ENCODE data around the gene PDXK. TPM values are rescaled to one million over a fixed set of nuclear protein-coding genes. Genes with fewer than 3 reads are reported as not detected.

PDXK gene
- polyA plus RNA-seq, 6 donors from 2014 or later, result 28.5 to 46.1 (median 39.2) TPM

DNA sequence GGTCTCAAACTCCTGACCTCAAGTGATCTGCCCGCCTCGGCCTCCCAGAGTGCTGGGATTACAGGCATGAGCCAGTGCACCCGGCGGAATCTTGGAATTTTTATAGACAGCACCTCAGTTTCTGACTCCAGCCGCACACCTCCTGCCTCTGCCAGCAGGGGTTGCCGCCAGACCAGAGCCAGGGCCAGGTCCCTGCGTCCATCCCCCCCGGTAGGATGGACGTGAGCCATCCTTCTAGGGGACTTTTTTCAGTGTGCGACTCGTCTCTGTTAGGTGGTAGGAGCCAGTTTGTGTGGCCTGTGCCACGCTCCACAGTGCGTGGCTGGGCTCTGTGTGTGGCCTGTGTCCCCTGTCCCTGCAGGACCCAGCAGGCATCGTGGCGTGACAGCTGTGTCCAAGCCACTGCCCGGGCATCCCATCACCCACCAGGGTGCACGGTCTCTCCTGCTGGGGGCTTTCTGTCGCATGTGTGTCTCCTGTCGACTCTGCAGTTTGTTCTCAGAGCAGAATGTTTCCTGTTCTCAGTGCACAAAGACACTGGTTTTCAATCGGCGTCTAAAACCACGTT lies 41.5 kb downstream of the PDXK start:
- Mint-ChIP-seq H3K27me3 (no peaks in the 10 kb centered on the region), H3K9me3 (no peaks in the 10 kb centered on the region), H3K4me3 (no peak overlapping the region), H3K36me3 (no peaks in the 10 kb centered on the region), H3K4me1 (peaks cover 0 to 3% (median 0%) of the 10 kb centered on the region in 3 donors), H3K27ac (no peak overlapping the region)
- ATAC-seq (ENCODE audit: low read depth in 2 of 2) (no peak), DNase-seq (no peak)

DNA sequence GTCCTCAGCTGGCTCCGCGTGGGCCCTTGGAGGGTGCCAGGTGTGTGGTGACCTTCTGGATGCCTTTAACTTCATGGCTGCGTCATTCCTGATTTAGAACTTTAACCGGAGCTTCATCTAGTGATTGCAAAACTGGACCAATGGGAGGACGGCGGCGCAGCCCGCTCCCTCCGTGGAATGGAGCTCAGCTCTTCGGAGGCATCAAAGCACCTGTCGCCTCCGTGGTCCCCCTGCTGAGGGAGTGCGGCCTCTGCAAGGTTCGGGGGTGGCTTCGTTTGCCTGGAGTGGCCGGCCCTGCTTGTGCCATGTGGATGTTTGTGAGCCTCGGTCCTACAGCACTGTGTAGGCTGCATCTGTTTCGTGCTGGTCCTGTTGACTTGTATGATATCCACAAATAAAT lies 43.0 kb downstream of the PDXK start:
- Mint-ChIP-seq H3K36me3 (no peaks in the 10 kb centered on the region), H3K4me1 (peaks cover 0 to 3% (median 0%) of the 10 kb centered on the region in 3 donors)
- ATAC-seq (ENCODE audit: low read depth in 2 of 2), result no peak

GRCh38 chr21:43762303-43763128 lies 43.6 kb downstream of the PDXK start:
- Mint-ChIP-seq H3K27me3 (no peaks in the 10 kb centered on the region), H3K27ac (peak overlapping the region in 1 of 6 donors; percentile 38), H3K4me1 (peaks cover 0 to 2% (median 0%) of the 10 kb centered on the region in 3 donors), H3K9me3 (no peaks in the 10 kb centered on the region), H3K36me3 (no peaks in the 10 kb centered on the region), H3K4me3 (peak overlapping the region in 1 of 8 donors; percentile 52)
- DNase-seq (no peak), ATAC-seq (ENCODE audit: low read depth in 2 of 2) (no peak)

More for the DNA sequence above, 43.0 kb downstream of the PDXK start:
- no peak for DNase-seq
- Mint-ChIP-seq H3K27ac (no peak overlapping the region), H3K27me3 (no peaks in the 10 kb centered on the region), H3K4me3 (no peak overlapping the region), H3K9me3 (no peaks in the 10 kb centered on the region)

DNA sequence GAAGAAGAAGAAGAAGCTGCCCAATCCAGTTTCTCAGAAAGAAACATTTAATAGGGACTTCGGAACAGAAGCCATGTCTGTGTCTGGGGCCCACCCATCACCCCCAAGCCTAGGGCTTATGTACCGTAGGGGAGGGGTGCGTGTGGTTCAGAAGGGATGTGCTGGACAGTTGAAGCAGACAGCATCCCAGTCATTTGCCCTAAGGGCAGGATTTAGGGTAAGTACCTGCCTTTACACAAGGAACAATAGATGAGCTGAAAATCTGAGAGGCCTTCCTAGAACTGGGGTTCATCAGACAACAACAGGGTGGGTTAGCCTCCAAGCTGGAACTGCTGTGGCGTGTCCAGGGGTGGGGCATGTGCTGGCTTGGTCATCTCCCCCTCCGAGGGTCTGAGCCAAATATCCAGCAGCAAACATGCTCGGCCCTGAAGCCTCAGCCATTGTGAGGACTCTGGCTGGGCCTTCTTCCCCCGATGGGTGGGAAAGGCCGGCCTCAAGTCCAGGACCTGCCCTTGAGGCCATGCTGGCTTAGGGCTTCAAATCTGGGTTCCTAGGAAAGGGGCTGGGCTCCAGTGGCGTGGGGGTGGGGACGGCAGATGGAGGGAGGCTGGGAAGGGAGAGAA lies 45.1 kb downstream of the PDXK start:
- ATAC-seq (ENCODE audit: low read depth in 2 of 2) (no peak), DNase-seq (no peak)
- Mint-ChIP-seq H3K36me3 (no peaks in the 10 kb centered on the region), H3K9me3 (no peaks in the 10 kb centered on the region), H3K4me3 (no peak overlapping the region), H3K27ac (peak overlapping the region in 1 of 6 donors; percentile 29), H3K27me3 (peaks cover 0 to 6% (median 0%) of the 10 kb centered on the region in 3 donors), H3K4me1 (no peaks in the 10 kb centered on the region)

DNA sequence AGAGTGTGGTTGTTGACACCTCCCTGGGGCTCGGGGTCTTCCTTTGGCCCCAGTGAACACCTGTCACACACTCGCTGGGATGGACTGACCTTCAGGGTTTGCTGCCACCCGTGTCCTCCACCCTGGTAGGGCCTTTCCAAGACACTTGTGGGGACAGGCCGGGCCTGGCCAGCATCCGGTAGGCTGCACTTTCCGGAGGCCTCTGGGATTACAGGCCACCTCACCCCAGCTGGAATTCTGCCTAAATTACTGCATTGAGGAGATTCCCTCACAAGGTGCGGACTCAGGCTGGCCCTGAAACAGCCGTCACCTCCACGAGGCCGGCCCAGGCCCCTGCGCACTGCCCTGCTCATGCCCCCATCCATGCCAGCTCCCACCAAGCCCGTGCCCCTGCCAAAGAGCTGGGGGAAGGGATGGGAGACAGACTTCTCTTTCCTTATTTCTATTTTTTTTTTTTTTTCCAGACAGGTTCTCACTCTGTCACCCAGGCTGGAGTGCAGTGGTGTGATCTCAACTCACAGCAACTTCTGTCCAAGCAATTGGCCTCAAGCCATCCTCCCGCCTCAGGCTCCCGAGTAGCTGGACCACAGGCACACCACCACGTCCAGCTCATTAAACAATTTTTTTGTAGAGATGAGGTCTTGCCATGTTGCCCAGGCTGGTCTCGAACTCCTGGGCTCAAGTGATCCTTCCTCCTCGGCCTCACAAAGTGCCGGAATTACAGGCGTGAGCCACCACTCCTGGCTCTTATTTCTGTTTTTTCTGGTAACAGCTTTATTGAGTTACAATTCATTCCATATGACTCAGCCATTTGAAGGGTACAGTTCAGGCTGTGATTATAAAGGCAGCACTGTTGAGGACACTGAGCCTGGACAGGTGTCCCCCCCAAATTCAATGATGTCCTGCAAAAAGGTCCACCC lies 45.9 kb downstream of the PDXK start:
- H3K4me1 Mint-ChIP-seq, result no peaks in the 10 kb centered on the region

GRCh38 chr21:43766734-43767497 lies 48.0 kb downstream of the PDXK start:
- Mint-ChIP-seq H3K4me1 (peaks cover 0 to 8% (median 8%) of the 10 kb centered on the region in 3 donors), H3K27me3 (peaks cover 0 to 6% (median 0%) of the 10 kb centered on the region in 3 donors), H3K9me3 (peaks cover 0 to 2% (median 0%) of the 10 kb centered on the region in 7 donors), H3K36me3 (no peaks in the 10 kb centered on the region), H3K27ac (no peak overlapping the region), H3K4me3 (no peak overlapping the region)
- no peak for DNase-seq
- no peak for ATAC-seq (ENCODE audit: low read depth in 2 of 2)

More for the DNA sequence above, 45.9 kb downstream of the PDXK start:
- no peaks in the 10 kb centered on the region for H3K9me3 Mint-ChIP-seq
- peaks cover 0 to 6% (median 0%) of the 10 kb centered on the region in 3 donors for H3K27me3 Mint-ChIP-seq
- no peak overlapping the region for H3K4me3 Mint-ChIP-seq
- ATAC-seq (ENCODE audit: low read depth in 2 of 2) (no peak), DNase-seq (no peak)
- no peaks in the 10 kb centered on the region for H3K36me3 Mint-ChIP-seq
- peak overlapping the region in 3 of 6 donors; percentile 24 to 78 (median 47) for H3K27ac Mint-ChIP-seq

DNA sequence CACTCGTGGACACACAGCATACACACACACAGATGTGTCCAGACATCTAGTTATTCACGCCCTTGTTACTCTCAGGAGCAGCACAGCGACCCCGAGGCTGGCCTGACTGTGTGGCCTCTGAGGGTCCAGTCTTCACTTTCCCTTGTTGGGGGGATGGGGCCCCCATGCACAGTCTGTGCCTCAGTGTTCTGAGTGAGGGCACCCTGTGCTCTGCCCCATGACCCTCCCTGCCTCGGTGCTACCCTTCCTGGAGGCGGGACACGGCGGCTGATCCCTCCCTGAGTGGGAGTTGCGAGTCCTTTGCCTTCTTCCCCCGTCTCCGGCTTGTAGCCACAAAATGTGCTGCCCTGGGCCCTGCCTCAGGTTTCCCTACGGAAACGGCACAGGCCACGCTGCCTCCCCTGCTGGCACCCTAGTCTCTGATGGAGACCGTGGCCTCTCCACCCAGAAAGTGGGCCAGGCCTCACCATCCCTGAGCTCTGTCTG lies 48.6 kb downstream of the PDXK start:
- ATAC-seq (ENCODE audit: low read depth in 2 of 2) (no peak), DNase-seq (no peak)
- peaks cover 0 to 2% (median 0%) of the 10 kb centered on the region in 7 donors for H3K9me3 Mint-ChIP-seq
- H3K27me3 Mint-ChIP-seq, result peaks cover 0 to 6% (median 0%) of the 10 kb centered on the region in 3 donors
- H3K27ac Mint-ChIP-seq, result no peak overlapping the region
- H3K36me3 Mint-ChIP-seq, result no peaks in the 10 kb centered on the region
- H3K4me1 Mint-ChIP-seq, result peaks cover 0 to 8% (median 8%) of the 10 kb centered on the region in 3 donors
- H3K4me3 Mint-ChIP-seq, result peak overlapping the region in 1 of 8 donors; percentile 60

DNA sequence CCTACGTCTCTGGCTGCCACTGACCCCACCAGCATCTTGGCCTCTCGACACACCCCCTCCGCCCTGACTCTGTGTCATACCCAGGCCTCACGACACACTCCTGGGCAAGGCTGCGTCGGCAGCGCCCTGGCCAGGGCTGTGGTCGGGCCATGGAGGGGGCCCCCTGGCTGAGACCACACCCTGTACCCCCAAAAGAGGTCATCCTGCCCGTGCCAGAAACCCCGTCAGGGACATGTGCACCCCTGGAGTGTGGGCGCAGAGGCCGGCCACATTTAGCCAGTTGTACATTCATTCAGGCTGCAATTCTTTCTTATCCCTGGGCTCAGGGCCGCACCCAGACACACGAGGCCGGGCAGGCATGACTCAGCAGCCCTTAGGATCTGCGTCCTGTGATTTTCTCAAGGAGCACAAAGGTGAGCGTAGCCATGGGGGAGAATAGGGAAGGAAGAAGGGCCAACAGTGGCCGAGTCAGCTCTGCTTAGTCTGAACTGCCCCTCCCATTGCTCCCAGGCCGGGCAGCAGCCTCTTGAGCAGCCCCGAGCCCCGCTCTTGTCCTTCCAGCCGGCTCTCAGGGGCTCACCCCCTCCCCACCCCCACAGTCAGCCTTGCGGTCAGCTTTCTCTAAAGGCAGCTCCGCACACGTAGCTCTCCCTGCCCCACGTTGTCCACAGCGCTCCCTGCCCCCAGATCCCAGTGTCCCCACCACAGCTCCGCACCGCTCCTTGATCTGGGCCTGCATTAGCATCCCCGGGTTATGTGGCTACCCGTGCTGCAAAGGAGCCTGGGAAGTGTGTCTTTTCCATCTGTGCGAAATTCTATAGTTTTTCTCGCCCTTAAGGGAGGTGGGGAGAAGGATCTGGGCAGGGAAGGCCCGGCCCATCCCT lies 49.3 kb downstream of the PDXK start:
- Mint-ChIP-seq H3K4me1 (peaks cover under 1 to 9% (median 8%) of the 10 kb centered on the region in 3 donors), H3K27ac (peak overlapping the region in 1 of 6 donors; percentile 91), H3K36me3 (peaks cover 2% of the 10 kb centered on the region in 2 donors), H3K4me3 (no peak overlapping the region), H3K27me3 (peaks cover 0 to 6% (median 0%) of the 10 kb centered on the region in 3 donors), H3K9me3 (peaks cover 0 to 2% (median 0%) of the 10 kb centered on the region in 7 donors)
- ATAC-seq (ENCODE audit: low read depth in 2 of 2), result no peak
- no peak for DNase-seq

GRCh38 chr21:43768868-43769167 lies 49.9 kb downstream of the PDXK start:
- Mint-ChIP-seq H3K4me1 (peaks cover 6 to 11% (median 9%) of the 10 kb centered on the region in 3 donors), H3K9me3 (peaks cover 0 to 2% (median 0%) of the 10 kb centered on the region in 7 donors), H3K36me3 (peaks cover 7 to 8% of the 10 kb centered on the region in 2 donors), H3K4me3 (no peak overlapping the region), H3K27ac (peak overlapping the region in 1 of 6 donors; percentile 91), H3K27me3 (peaks cover 0 to 6% (median 0%) of the 10 kb centered on the region in 3 donors)
- ATAC-seq (ENCODE audit: low read depth in 2 of 2) (no peak), DNase-seq (no peak)

- DNase-seq, result no peak
- H3K4me3 Mint-ChIP-seq, result peak overlapping the region in 1 of 8 donors; percentile 11
Measured at GRCh38 chr21:43769325-43769958, 50.5 kb downstream of the PDXK start.

DNA sequence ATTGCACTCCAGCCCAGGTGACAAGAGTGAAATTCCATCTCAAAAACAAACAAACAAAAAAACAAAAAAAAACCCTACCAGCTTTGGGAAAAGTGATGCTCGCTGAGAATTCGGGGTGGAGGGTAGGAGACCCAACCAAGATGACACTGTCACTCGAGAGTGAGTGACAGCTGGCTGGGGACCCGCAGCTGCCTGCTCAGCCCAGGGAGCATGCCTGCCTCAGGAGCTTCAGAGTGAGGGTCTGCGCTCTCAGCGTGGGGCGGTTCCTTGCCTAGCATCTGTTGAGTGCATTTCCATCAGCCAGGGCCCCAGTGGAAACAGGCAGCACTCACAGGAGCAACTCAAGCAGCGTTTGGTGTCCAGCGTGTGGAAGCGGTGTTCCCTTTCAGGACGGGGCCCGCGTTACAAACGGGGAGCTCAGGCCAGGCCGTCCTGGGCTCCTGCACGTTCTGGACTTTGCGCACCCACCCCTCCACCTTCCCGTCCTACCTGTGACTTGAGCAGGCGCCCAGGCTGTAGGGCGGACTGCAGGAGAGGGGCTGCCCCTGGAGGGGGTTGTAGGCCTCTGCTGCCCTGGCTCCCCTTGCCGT lies 51.2 kb downstream of the PDXK start:
- Mint-ChIP-seq H3K27me3 (peaks cover 0 to 6% (median 0%) of the 10 kb centered on the region in 3 donors), H3K4me1 (peaks cover 17 to 19% (median 18%) of the 10 kb centered on the region in 3 donors), H3K4me3 (no peak overlapping the region), H3K36me3 (peaks cover 7 to 13% of the 10 kb centered on the region in 2 donors), H3K27ac (no peak overlapping the region), H3K9me3 (peaks cover 0 to 2% (median 0%) of the 10 kb centered on the region in 7 donors)
- DNase-seq (no peak), ATAC-seq (ENCODE audit: low read depth in 2 of 2) (no peak)

More at GRCh38 chr21:43769325-43769958, 50.5 kb downstream of the PDXK start:
- H3K36me3 Mint-ChIP-seq, result peaks cover 7 to 13% of the 10 kb centered on the region in 2 donors
- peak overlapping the region in 1 of 6 donors; percentile 72 for H3K27ac Mint-ChIP-seq
- H3K4me1 Mint-ChIP-seq, result peaks cover 12 to 15% (median 13%) of the 10 kb centered on the region in 3 donors
- peaks cover 0 to 6% (median 0%) of the 10 kb centered on the region in 3 donors for H3K27me3 Mint-ChIP-seq
- H3K9me3 Mint-ChIP-seq, result peaks cover 0 to 2% (median 0%) of the 10 kb centered on the region in 7 donors
- ATAC-seq (ENCODE audit: low read depth in 2 of 2), result no peak
